Pancreas (tissue), 10 donors: Measurements from ENCODE around the gene WDR81. TPM values are rescaled to one million over a fixed set of nuclear protein-coding genes. Genes with fewer than 3 reads are reported as not detected.
"Not testable (repeated sequence)": the region's sequence is repeated elsewhere in the genome, so short reads cannot be mapped to it uniquely, and the experiment has no call there.

Experiments used
- ATAC-seq, 4 donors: fragments of 200-7000 bp; cut with Tn5 transposase; one replicate each; pipeline versions ENCODE4 v1.8.0 to v1.9.1; 2020; ENCODE audit warnings: mild to moderate bottlenecking in 4 of 4, moderate library complexity in 4 of 4
- DNase-seq, 6 donors: peaks; one replicate each; pipeline ENCODE4 v3.0.0-alpha.2; 2020
- FAIRE-seq: peaks from 2 replicates; lab custom pipeline; 2012; peaks lifted over from hg19 to GRCh38; lab: Jason Lieb, UNC
- H3K27ac ChIP-seq, 4 donors: fragments of 200-600 bp; sonication (generic); 1 replicate in 3 of 4; 2 replicates in 1 of 4; pipeline versions ENCODE4 v1.5.0 to v1.8.0; 2020
- H3K27me3 ChIP-seq, 4 donors: fragments of 200-600 bp; one replicate each; pipeline ENCODE4 v1.8.0; 2021
- H3K36me3 ChIP-seq, 3 donors: fragments of 200-600 bp; sonication (generic) in 1 of 3; one replicate each; pipeline versions ENCODE4 v1.5.0 to v1.8.0; 2020 to 2021
- H3K4me1 ChIP-seq, 3 donors: fragments of 200-600 bp; one replicate each; pipeline ENCODE4 v1.8.0; 2021
- H3K4me3 ChIP-seq, 4 donors: fragments of 200-600 bp; sonication (generic) in 2 of 4; one replicate each; pipeline versions ENCODE4 v1.5.0 to v1.8.0; 2020 to 2021
- H3K9me3 ChIP-seq, 4 donors: fragments of 200-600 bp; one replicate each; pipeline ENCODE4 v1.8.0; 2021
- WGBS, 2 donors: extraction: QIAGEN DNeasy Blood & Tissue Kit; methylation state at CpG; one replicate each; pipeline ENCODE4 v1.1.7; 2013; 5-methylcytosine and 5-hydroxymethylcytosine counted together
- intact Hi-C, 3 donors: fragments of 100-400 bp; cut with DNase I; formaldehyde crosslinking; loops; one replicate each; pipeline versions ENCODE4 v1.11.1 to v1.14.2; 2022
- polyA plus RNA-seq, 2 donors: library from polyadenylated mRNA; stranded (reverse); fragments of 200-250 nt; gene quantifications; one replicate each; pipeline ENCODE4 v1.2.3, GENCODE V29; 2013
- total RNA-seq, 6 donors: library from RNA; stranded (reverse); fragmentation: NEBNext Ultra II Directional in 4 of 6; extraction: Animal tissue kit (Norgen Biotek cat#: 25700) in 4 of 6; gene quantifications; one replicate each; pipeline versions ENCODE4 v1.2.1 to v1.2.4, GENCODE V29; 2021 to 2023
- TF ChIP-seq, protein P1 (sequence below), 4 donors: fragments of 200-600 bp; sonication (generic) in 3 of 4; IDR thresholded peaks; one replicate each; pipeline versions ENCODE4 v1.5.0 to v1.8.0; 2021; ENCODE audit warnings: antibody characterized with exemption in 4 of 4
- donor health status: healthy with polysubstance abuse.
- donor health status: DM: no; HTN: no; CAD: no; lungs with moderate emphysema.
- donor health status: DM: no; HTN: no; CAD: no.
- donor health status: control.
- donor health status: control.
- donor health status: Bipolar disorder and iron deficiency.
- donor health status: DM: yes; HTN: yes; CAD: no.
- donor health status: DM: no; HTN: no; CAD: no.
- donor health status: DM: no; HTN: no; CAD: no.
- donor health status: DM: yes; HTN: yes; CAD: no.

Gene WDR81
- total and polyA plus RNA-seq, 8 donors: 5.7 to 24.4 (median 9.4) TPM

DNA sequence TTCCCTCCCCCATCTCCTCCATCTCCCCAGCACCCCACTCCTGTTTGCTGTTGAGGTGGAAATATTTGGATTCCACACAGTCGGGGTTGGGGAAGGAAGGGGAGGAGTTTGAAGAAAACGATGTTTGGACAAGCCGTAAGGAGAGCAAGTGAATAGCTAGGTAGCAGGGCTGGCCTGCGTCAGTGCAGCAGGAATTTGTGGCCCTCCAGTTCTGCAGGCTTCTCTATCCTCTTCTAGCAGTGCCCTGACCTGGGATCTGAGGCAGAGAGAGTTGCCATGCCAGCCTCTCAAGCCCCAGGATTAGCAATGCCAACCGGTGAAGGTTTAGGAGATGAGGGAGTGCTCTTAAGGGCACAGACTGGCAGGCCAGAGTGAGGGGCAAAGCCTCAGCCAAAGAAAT, 26.8 kb upstream of the WDR81 start:
- TF ChIP-seq, protein P1, sequence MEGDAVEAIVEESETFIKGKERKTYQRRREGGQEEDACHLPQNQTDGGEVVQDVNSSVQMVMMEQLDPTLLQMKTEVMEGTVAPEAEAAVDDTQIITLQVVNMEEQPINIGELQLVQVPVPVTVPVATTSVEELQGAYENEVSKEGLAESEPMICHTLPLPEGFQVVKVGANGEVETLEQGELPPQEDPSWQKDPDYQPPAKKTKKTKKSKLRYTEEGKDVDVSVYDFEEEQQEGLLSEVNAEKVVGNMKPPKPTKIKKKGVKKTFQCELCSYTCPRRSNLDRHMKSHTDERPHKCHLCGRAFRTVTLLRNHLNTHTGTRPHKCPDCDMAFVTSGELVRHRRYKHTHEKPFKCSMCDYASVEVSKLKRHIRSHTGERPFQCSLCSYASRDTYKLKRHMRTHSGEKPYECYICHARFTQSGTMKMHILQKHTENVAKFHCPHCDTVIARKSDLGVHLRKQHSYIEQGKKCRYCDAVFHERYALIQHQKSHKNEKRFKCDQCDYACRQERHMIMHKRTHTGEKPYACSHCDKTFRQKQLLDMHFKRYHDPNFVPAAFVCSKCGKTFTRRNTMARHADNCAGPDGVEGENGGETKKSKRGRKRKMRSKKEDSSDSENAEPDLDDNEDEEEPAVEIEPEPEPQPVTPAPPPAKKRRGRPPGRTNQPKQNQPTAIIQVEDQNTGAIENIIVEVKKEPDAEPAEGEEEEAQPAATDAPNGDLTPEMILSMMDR (IDR thresholded peaks at IDR 0.05): no peak
- DNase-seq (no peak), FAIRE-seq (no peak), ATAC-seq (no peak)
- no peaks in the 10 kb centered on the region for H3K4me1 ChIP-seq
- intact Hi-C loops: no loop called here
- 52 to 57% methylated on average over 5 of the region's 5 CpGs for WGBS, 2 donors
- H3K9me3 ChIP-seq: no peaks in the 10 kb centered on the region
- H3K36me3 ChIP-seq: no peaks in the 10 kb centered on the region
- H3K4me3 ChIP-seq: no peak overlapping the region
- no peaks in the 10 kb centered on the region for H3K27me3 ChIP-seq
- H3K27ac ChIP-seq: no peak overlapping the region

DNA sequence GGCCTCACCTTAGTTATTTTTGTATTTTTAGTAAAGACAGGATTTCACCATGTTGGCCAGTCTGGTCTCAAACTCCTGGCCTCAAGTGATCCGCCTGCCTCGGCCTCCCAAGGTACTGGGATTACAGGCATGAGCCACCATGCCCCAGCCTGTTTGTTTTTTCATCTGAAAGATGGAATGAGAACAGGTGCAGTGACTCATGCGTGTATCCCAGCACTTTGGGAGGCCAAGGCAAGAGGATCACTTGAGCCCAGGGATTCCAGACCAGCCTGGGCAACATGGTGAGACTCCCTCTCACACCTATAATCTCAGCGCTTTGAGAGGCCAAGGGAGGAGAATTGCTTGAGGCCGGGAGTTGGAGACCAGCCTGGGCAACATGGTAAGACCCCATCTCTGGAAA, 24.6 kb upstream of the WDR81 start:
- H3K9me3 ChIP-seq, H3K27me3 ChIP-seq, H3K36me3 ChIP-seq, H3K4me1 ChIP-seq, FAIRE-seq, H3K4me3 ChIP-seq, ATAC-seq, H3K27ac ChIP-seq, intact Hi-C loops, DNase-seq: not testable (repeated sequence)
- WGBS, 2 donors: 74 to 86% methylated on average over 5 of the region's 5 CpGs

DNA sequence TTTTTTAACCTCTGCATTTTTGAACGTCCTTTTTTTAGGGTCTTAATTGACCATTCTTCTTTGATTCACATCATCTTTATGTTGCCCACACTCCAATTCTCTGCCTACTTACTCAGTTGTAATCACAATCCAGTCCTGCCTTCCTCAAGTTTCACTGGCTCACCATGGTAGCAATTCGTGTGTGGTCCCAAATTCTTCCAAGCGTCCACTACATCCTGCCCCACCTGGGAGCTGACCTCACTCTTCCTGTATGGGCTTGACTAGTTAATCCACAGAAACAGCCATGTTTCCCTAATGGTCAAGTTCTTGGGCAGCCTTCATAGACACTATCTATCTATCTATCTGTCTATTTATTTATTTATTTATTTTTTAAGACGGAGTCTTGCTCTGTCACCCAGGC, 21.4 kb upstream of the WDR81 start:
- Histone ChIP-seq H3K4me3 (no peak overlapping the region), H3K36me3 (no peaks in the 10 kb centered on the region), H3K9me3 (no peaks in the 10 kb centered on the region), H3K27me3 (no peaks in the 10 kb centered on the region), H3K4me1 (no peaks in the 10 kb centered on the region), H3K27ac (no peak overlapping the region)
- intact Hi-C loops: no loop called here
- no peak for DNase-seq
- 50 to 63% methylated on average over 4 of the region's 4 CpGs for WGBS, 2 donors
- no peak for FAIRE-seq
- ATAC-seq: no peak
- TF ChIP-seq, protein P1 (IDR thresholded peaks at IDR 0.05): no peak

DNA sequence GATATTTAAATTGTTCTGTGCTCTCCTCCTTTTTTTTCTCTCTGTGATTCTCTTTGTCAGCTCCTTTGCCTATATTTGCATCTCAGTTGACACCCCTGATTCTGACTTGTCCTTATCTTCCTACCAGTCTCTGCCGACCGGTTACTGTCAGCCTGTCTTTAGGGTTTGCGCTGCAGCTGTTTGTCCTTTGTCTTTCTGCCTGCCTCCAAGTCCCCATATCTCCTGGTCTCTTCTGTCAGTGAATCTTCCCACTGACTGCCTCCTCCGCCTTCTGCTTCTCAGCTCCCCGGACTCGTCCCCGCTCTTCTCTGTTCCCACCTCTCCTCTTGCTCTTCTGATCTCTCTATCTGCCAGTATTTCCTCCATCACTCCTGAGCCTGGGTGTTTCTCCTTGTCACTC, 19.5 kb upstream of the WDR81 start:
- FAIRE-seq: no peak
- Histone ChIP-seq H3K36me3 (no peaks in the 10 kb centered on the region), H3K4me1 (no peaks in the 10 kb centered on the region), H3K27ac (no peak overlapping the region), H3K9me3 (no peaks in the 10 kb centered on the region), H3K4me3 (no peak overlapping the region), H3K27me3 (no peaks in the 10 kb centered on the region)
- intact Hi-C loops: no loop called here
- no peak for ATAC-seq
- TF ChIP-seq, protein P1 (IDR thresholded peaks at IDR 0.05): no peak
- WGBS, 2 donors: 77 to 80% methylated on average over 7 of the region's 7 CpGs
- DNase-seq: no peak

DNA sequence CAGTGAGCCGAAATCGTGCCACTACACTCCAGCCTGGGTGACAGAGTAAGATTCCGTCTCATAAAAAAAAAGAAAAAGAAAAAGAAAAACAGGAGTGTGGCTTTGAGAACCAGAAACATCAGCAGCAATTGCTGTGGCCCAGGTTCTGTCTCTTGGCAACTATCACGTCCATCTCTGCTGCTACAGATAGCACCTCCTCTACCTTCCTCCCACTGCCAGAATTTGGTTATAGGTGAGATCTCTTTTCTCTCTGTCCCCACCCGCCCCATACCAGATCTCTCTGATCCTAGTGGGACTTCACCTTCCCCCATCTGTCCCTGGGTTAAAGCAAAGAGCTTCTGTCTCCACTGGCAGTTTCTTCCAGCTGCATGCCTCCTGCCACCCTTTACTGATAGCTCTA, 17.4 kb upstream of the WDR81 start:
- TF ChIP-seq, protein P1 (IDR thresholded peaks at IDR 0.05): no peak
- H3K27me3 ChIP-seq: no peaks in the 10 kb centered on the region
- 87 to 92% methylated on average over 5 of the region's 5 CpGs for WGBS, 2 donors
- intact Hi-C loops: no loop called here
- no peak overlapping the region for H3K27ac ChIP-seq
- no peak for FAIRE-seq
- ATAC-seq: no peak
- no peaks in the 10 kb centered on the region for H3K36me3 ChIP-seq
- H3K9me3 ChIP-seq: no peaks in the 10 kb centered on the region
- DNase-seq: no peak
- no peak overlapping the region for H3K4me3 ChIP-seq
- H3K4me1 ChIP-seq: peaks cover 0 to 4% (median 3%) of the 10 kb centered on the region in 3 donors

DNA sequence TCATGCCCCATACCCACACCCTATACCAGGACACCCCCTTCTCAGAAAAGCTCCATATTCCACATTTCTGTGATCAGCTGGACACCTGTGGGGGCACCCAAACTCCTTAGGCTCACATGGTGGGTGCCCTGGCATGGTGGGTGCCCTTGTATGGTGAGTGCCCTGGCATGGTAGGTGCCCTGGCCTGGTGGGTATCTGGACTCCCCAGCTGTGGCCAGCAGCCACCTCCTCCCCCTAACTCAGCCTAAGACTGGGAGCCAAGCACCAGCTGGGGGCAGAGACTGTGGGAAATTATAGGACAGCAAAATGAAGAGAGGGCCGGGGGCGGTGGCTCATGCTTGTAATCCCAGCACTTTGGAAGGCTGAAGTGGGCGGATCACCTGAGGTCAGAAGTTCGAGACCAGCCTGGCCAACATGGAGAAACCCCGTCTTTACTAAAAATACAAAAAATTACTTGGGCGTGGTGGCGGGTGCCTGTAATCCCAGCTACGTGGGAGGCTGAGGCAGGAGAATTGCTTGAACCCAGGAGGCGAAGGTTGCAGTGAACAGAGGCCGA, 15.6 kb upstream of the WDR81 start:
- H3K36me3 ChIP-seq, ATAC-seq, intact Hi-C loops, H3K4me3 ChIP-seq, DNase-seq, H3K27ac ChIP-seq, FAIRE-seq, H3K27me3 ChIP-seq, H3K9me3 ChIP-seq: not testable (repeated sequence)
- 93 to 95% methylated on average over 10 of the region's 10 CpGs for WGBS, 2 donors
- H3K4me1 ChIP-seq: peaks cover 4 to 14% (median 9%) of the 10 kb centered on the region in 3 donors
